Activated CD8-positive, alpha-beta memory T cell treated with anti-CD3 and anti-CD28 coated beads, Interleukin-2, amount 50 U/mL, for 1 hour (primary cell): Measurements from ENCODE around the gene ZNF76.
"Not testable (repeated sequence)": the region's sequence is repeated elsewhere in the genome, so short reads cannot be mapped to it uniquely, and the experiment has no call there.

ENCODE experiments used
- DNase-seq: peaks from one replicate; pipeline ENCODE4 v3.0.0-alpha.2; 2020; ENCODE audit errors: extremely low read depth

Gene ZNF76

GRCh38 chr6:35300848-35301247 is 41.3 kb downstream of the ZNF76 start:
- DNase-seq, result no peak

- peak; percentile 80 for DNase-seq
Observed at GRCh38 chr6:35302604-35303241, 43.2 kb downstream of the ZNF76 start.

- no peak for DNase-seq
Observed at GRCh38 chr6:35304299-35304698, 44.8 kb downstream of the ZNF76 start.

GRCh38 chr6:35305117-35305516 is 45.6 kb downstream of the ZNF76 start:
- DNase-seq, result no peak

- not testable (repeated sequence) for DNase-seq
Observed at GRCh38 chr6:35307138-35307537, 47.6 kb downstream of the ZNF76 start.

GRCh38 chr6:35308543-35308942 is 49.0 kb downstream of the ZNF76 start:
- DNase-seq, result not testable (repeated sequence)

- DNase-seq, result no peak
Observed at GRCh38 chr6:35309611-35310264, 50.2 kb downstream of the ZNF76 start.

- no peak for DNase-seq
Observed at GRCh38 chr6:35310265-35310831, 50.8 kb downstream of the ZNF76 start.

GRCh38 chr6:35311390-35312075 is 52.0 kb downstream of the ZNF76 start:
- DNase-seq, result no peak

GRCh38 chr6:35312076-35312800 is 52.7 kb downstream of the ZNF76 start:
- DNase-seq, result no peak

- no peak for DNase-seq
Observed at GRCh38 chr6:35312807-35313206, 53.3 kb downstream of the ZNF76 start.

GRCh38 chr6:35317483-35318195 is 58.1 kb downstream of the ZNF76 start:
- DNase-seq, result no peak

GRCh38 chr6:35318196-35319171 is 58.9 kb downstream of the ZNF76 start:
- no peak for DNase-seq

GRCh38 chr6:35319346-35320030 is 60.0 kb downstream of the ZNF76 start:
- no peak for DNase-seq

GRCh38 chr6:35320031-35320410 is 60.5 kb downstream of the ZNF76 start:
- DNase-seq, result no peak

- DNase-seq, result no peak
Observed at GRCh38 chr6:35321091-35321490, 61.6 kb downstream of the ZNF76 start.

- peak; percentile 63 for DNase-seq
Observed at GRCh38 chr6:35327349-35328027, 68.0 kb downstream of the ZNF76 start.

- DNase-seq, result no peak
Observed at GRCh38 chr6:35328108-35328723, 68.7 kb downstream of the ZNF76 start.

- not testable (repeated sequence) for DNase-seq
Observed at GRCh38 chr6:35328965-35329364, 69.4 kb downstream of the ZNF76 start.
